ENCODE measurements around the gene VPS41. TPM values are rescaled to one million over a fixed set of nuclear protein-coding genes. Genes with fewer than 3 reads are reported as not detected.
A peak's percentile ranks its signal among the peaks of the same experiment; 100 is the strongest.

Gene VPS41
- total RNA-seq, 1 experiment from 2014 or later: 31.4 TPM

DNA sequence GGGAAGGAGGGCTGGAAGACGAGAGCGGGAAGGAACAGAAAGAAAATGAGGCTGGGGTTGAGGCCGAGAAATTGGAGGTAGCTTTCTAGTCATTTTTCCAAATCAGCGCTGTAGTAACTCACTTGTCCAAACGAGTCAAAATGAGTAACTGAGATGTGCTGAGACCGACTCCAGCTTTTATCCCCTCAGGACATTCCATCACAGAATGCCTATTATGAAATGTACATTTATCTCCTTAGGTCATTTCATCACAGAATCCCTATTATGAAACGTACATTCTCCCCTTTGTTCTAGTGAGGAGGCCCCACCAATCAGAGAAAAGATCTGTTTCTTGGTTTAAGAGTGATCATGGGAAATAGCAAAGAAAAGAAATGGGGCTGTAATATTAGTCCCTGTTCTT lies 222.1 kb downstream of the VPS41 start:
- H3K4me1 Mint-ChIP-seq (ENCODE audit: insufficient read depth, unreplicated experiment): no peaks in the 10 kb centered on the region

DNA sequence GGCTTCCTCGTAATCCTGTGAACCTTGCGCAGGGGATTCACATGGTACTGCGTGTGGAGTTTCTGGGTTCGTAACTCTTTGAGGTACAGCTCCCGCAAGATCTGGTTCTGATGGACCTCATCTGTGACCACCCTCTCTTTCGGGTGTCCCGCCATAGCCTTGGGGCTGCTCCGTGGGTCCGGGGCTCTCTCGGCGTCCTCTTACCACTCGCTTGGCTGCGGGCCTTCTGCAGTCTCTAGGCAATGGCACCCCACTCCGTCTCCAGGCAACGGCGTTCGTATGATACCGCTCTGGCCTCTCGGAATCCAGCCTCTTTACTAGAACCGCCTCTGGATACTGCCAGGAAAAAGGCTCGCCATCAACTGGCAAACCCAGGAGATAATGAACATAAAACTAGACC lies 223.1 kb downstream of the VPS41 start:
- Mint-ChIP-seq H3K4me1 (ENCODE audit: insufficient read depth, unreplicated experiment) (no peaks in the 10 kb centered on the region), H3K27me3 (ENCODE audit: insufficient read depth, unreplicated experiment) (no peaks in the 10 kb centered on the region), H3K9me3 (ENCODE audit: unreplicated experiment) (no peaks in the 10 kb centered on the region), H3K36me3 (ENCODE audit: insufficient read depth, unreplicated experiment) (no peaks in the 10 kb centered on the region), H3K4me3 (ENCODE audit: unreplicated experiment) (no peak overlapping the region), H3K27ac (ENCODE audit: low read depth, unreplicated experiment) (no peak overlapping the region)
- ChIA-PET CTCF (no interaction called here), POLR2A (no interaction called here)
- TF ChIP-seq, protein P1, sequence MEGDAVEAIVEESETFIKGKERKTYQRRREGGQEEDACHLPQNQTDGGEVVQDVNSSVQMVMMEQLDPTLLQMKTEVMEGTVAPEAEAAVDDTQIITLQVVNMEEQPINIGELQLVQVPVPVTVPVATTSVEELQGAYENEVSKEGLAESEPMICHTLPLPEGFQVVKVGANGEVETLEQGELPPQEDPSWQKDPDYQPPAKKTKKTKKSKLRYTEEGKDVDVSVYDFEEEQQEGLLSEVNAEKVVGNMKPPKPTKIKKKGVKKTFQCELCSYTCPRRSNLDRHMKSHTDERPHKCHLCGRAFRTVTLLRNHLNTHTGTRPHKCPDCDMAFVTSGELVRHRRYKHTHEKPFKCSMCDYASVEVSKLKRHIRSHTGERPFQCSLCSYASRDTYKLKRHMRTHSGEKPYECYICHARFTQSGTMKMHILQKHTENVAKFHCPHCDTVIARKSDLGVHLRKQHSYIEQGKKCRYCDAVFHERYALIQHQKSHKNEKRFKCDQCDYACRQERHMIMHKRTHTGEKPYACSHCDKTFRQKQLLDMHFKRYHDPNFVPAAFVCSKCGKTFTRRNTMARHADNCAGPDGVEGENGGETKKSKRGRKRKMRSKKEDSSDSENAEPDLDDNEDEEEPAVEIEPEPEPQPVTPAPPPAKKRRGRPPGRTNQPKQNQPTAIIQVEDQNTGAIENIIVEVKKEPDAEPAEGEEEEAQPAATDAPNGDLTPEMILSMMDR (IDR thresholded peaks at IDR 0.05; ENCODE audit: unreplicated experiment): no peak
- intact Hi-C loops (cut with micrococcal nuclease): no loop called here
- DNase-seq (ENCODE audit: unreplicated experiment): no peak
- no TSS peak for BruUV-seq (replicated peaks)

More for the DNA sequence above, 222.1 kb downstream of the VPS41 start:
- no peaks in the 10 kb centered on the region for H3K9me3 Mint-ChIP-seq (ENCODE audit: unreplicated experiment)
- H3K27ac Mint-ChIP-seq (ENCODE audit: low read depth, unreplicated experiment): no peak overlapping the region
- H3K27me3 Mint-ChIP-seq (ENCODE audit: insufficient read depth, unreplicated experiment): no peaks in the 10 kb centered on the region
- ChIA-PET CTCF (no interaction called here), POLR2A (no interaction called here)
- TF ChIP-seq, protein P1 (IDR thresholded peaks at IDR 0.05; ENCODE audit: unreplicated experiment): no peak
- intact Hi-C loops (cut with micrococcal nuclease): no loop called here
- H3K4me3 Mint-ChIP-seq (ENCODE audit: unreplicated experiment): no peak overlapping the region
- peak; percentile 79 for DNase-seq (ENCODE audit: unreplicated experiment)
- BruUV-seq (replicated peaks): no TSS peak
- H3K36me3 Mint-ChIP-seq (ENCODE audit: insufficient read depth, unreplicated experiment): no peaks in the 10 kb centered on the region

DNA sequence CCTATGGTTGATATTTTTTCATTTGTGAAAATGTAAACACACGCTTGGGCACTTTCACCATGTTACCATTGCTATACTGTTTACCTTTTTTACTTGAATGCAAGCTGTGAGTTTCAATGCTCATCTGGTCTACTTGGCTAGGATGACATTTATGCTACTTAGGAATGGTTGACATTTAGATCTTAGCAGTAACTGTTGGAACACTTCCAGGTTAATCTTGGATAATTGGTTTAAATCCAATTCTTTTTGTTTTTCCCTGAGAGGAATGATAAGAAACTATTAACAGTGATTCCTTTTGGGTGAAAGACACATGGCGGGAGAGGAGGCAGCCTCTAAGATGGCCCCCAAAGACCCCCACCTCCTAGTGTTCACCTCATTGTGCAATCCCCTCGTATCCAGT lies 226.4 kb downstream of the VPS41 start:
- no peaks in the 10 kb centered on the region for H3K27me3 Mint-ChIP-seq (ENCODE audit: insufficient read depth, unreplicated experiment)
- CTCF ChIA-PET: interaction anchor here (1.8 kb wide), 1 partner anchor 22 kb away, joined by 5 read pairs; no protein-coding TSS in a partner anchor
- H3K4me1 Mint-ChIP-seq (ENCODE audit: insufficient read depth, unreplicated experiment): peaks cover 11% of the 10 kb centered on the region
- no peaks in the 10 kb centered on the region for H3K9me3 Mint-ChIP-seq (ENCODE audit: unreplicated experiment)
- intact Hi-C loops (cut with micrococcal nuclease): no loop called here
- POLR2A ChIA-PET: no interaction called here
- TF ChIP-seq, protein P1 (IDR thresholded peaks at IDR 0.05; ENCODE audit: unreplicated experiment): no peak
- H3K4me3 Mint-ChIP-seq (ENCODE audit: unreplicated experiment): no peak overlapping the region
- H3K36me3 Mint-ChIP-seq (ENCODE audit: insufficient read depth, unreplicated experiment): no peaks in the 10 kb centered on the region
- BruUV-seq (replicated peaks): no TSS peak
- DNase-seq (ENCODE audit: unreplicated experiment): no peak
- H3K27ac Mint-ChIP-seq (ENCODE audit: low read depth, unreplicated experiment): no peak overlapping the region

DNA sequence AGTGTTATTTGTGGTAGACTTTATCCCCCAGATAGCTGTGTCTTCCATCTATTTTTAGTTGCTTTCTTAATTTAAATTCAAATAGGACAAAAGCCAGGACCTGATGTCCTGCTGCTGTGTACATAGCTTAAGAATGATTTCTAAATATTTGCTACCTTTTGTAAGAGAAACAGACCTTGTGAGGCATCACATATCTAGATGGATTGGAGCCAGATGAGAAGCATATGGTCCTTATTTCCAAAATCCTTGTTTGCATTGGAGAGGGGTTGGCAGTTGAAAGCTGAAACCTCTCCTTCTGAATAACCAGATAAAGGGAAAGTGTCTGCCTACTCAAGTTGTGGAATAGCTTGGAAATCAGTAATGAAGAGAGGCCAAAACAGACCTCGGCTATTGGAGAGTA lies 227.1 kb downstream of the VPS41 start:
- ChIA-PET CTCF (no interaction called here), POLR2A (no interaction called here)
- Mint-ChIP-seq H3K27me3 (ENCODE audit: insufficient read depth, unreplicated experiment) (no peaks in the 10 kb centered on the region), H3K4me3 (ENCODE audit: unreplicated experiment) (no peak overlapping the region), H3K27ac (ENCODE audit: low read depth, unreplicated experiment) (no peak overlapping the region), H3K36me3 (ENCODE audit: insufficient read depth, unreplicated experiment) (no peaks in the 10 kb centered on the region), H3K9me3 (ENCODE audit: unreplicated experiment) (no peaks in the 10 kb centered on the region), H3K4me1 (ENCODE audit: insufficient read depth, unreplicated experiment) (peaks cover 11% of the 10 kb centered on the region)
- intact Hi-C loops (cut with micrococcal nuclease): no loop called here
- no peak for DNase-seq (ENCODE audit: unreplicated experiment)
- BruUV-seq (replicated peaks): no TSS peak
- TF ChIP-seq, protein P1 (IDR thresholded peaks at IDR 0.05; ENCODE audit: unreplicated experiment): no peak
